Suppressor macrophage (primary cell): ENCODE data around the gene CEP95.
"Not testable (repeated sequence)": the region's sequence is repeated elsewhere in the genome, so short reads cannot be mapped to it uniquely, and the experiment has no call there.

Experiments used
- DNase-seq, 4 experiments: peaks; one replicate each; pipeline ENCODE4 v3.0.0-alpha.2; 2020 to 2022
- total RNA-seq, 17 experiments: gene quantifications; one replicate each; lab custom pipeline; 2026; ENCODE audit warnings: mixed read lengths in 6 of 17, inconsistent platforms in 3 of 17; lab: John Stamatoyannopoulos, UW

Gene CEP95, protein sequence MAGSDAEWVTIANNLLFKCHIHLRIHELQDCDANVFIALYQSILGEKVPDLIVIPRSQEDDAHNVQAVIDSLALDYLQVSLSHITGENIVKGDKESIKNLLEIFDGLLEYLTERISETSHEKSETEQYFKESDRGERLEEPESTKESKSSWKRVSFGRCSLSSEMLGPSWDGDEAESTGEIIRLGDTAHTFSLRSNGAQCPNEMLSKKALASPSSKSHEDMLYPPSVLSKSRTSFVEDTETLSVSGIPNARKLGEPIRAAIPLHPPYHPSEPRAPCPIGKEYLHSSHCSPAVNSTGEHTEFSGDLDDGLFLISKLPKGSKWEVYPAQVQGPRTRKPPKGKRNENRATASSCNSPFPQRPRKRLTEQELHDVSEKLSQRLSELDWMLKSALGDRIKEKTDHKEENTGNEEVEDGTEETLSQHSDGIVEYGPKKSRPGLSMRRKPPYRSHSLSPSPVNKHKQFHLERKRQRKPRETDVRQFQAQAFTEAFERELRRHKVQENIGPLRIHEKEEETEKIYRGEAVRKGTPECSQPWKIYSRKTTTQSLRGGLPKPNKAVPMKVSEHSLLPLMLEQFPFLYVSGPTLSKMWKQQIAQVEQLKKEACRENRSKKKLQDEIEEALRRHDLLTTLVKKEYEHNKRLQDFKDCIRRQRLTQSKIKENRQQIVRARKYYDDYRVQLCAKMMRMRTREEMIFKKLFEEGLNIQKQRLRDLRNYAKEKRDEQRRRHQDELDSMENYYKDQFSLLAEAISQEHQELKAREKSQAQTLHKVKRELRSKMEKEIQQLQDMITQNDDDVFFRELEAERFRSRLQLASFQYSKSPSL
- total RNA-seq: 5.3 to 31.1 (median 16.2) reads per million in 17 experiments

DNA sequence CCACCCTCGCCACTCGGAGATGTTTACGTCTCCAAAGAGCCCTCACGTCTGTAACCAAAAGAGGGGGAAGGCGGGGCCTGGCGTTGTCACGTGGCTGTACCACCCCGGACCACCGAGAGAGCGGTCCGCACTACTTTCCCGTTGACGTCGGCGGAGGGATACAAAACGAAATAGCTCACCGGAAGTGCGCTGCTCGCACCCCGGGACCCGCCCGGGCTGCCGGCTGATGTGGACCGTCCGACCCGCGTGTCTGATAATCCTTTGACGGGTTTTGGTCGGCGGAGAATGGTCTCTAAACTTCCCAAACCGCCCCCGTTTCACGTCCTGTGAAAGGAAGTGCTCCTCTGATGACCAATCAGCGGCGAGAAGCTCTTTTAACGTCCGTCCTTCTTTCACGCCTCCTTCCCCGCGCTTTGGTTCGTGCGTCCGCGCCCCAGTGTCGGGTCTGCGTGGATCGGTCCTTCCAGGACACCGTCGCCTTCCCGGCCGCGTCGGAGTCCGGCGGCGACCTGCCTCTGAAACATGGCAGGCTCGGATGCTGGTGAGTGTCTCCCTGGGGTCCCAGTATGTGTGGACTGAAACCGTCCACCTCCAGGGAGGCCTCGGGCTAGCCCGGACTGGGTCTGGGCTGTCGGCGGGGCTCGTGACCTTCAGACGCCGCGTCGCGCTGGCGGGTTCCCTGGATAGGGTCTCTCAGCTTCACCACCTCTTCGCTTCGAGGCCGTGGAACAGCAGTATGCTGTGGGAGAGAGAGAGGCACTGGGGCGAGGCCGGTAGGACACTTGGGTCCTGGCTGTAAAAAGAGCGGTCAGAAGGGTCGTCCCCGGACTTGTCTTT is at the start of gene CEP95:
Gene CEP95 (plus strand): TSS at position 402 of the 837 bp plus-strand sequence. CDS start 121 bp downstream, at position 523.
- peak; percentile 96 to 98 (median 98) for DNase-seq

DNA sequence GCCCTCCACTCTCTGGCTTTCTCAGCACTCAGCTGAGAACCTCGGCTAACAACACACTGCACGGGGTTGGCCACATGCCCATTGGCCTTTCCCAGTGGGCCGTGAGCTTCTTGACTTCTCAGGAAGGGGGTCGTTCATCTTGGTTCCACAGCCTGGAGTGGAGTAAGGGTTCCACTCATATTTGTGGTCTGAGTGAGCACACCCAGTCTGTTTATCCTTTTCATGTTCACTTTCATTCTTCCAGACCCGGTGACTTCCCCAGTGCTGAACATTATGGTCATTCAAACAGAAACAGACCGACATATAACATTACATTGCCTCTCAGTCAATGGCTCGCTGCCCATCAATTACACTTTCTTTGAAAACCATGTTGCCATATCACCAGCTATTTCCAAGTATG is 49.6 kb upstream of the CEP95 start:
- no peak for DNase-seq

DNA sequence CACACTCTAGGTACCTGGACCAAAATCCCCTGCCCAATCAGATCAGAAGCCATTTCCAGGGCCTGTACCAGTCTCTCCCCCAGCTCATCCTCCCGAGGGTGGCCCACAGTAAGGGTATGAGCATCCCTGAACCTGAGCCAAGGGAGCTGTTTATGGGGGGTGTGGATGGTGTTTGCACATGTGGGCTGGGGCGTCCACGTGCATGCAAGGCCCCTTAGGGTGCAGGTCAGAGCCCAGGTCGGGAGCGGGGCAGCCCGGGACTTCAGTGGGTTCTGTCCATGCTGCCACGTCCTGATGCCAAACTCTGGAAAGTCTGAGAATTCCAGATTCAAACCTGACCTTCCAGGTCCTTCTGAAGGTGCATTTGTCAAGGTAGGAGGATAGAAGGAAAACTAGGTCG is 48.0 kb upstream of the CEP95 start:
- no peak for DNase-seq

- DNase-seq: no peak
These were observed 47.5 kb upstream of the CEP95 start for GRCh38 chr17:64459284-64459747.

GRCh38 chr17:64459818-64460217 is 47.0 kb upstream of the CEP95 start:
- not testable (repeated sequence) for DNase-seq

DNA sequence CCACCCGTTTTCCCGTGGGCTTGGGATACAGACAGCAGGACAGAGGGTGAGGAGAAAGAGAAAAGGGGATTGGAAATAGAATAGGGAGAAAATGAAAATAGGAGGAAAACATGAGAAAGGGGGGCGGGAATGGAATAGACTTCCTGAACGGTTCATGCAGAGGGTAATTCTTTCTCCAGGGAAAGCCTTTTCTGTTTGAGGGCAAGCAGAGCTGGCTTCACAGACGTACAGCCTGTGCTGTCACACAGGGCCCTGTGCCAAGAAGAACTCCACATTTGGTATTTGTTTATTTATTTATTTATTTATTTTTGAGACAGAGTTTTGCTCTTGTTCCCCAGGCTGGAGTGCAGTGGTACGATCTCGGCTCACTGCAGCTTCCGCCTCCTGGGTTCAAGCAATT is 45.8 kb upstream of the CEP95 start:
- DNase-seq: no peak

- DNase-seq: no peak
These were observed 45.0 kb upstream of the CEP95 start for GRCh38 chr17:64461788-64462187.

GRCh38 chr17:64466019-64466735 is 40.6 kb upstream of the CEP95 start:
- no peak for DNase-seq

GRCh38 chr17:64466834-64467233 is 39.9 kb upstream of the CEP95 start:
- not testable (repeated sequence) for DNase-seq

DNA sequence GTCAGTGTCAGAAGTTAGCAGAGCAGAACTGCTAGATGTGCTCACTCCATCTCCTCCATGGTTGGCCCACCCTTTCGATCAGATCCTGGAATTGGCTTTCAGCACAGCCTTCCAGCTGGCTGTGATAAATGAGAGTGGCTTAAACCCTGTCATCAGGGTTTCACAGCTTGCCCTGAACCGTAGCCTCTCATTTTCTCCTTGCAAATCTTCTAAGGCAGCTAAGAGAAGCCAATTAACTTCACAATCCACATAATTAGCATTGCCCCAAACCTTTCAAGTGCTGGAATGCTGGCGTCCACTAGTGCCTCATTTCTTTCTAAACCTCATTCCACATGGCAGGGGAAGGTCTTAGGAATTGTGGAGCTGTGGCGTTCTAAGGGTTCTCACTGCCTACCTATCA is 36.2 kb upstream of the CEP95 start:
- DNase-seq: no peak

GRCh38 chr17:64471440-64471839 is 35.3 kb upstream of the CEP95 start:
- no peak for DNase-seq

DNA sequence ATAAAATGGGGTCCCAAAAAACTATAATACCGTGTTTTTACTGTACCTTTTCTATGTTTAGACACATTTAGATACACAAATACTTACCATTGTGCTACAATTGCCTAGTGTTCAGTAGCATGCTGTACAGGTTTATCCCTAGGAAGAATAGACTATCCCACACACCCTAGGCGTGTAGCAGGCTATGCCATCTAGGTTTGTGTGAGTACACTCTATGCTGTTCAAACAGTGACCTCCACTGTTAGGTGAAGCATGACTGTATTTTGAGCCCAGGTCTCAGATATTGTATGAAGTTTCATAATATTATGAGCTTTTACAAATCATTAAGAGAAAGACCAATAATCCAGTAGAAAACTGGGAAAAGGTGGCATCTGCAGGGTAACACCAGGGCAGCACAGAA is 34.2 kb upstream of the CEP95 start:
- no peak for DNase-seq

GRCh38 chr17:64477849-64478248 is 28.9 kb upstream of the CEP95 start:
- no peak for DNase-seq

- DNase-seq: no peak
These were observed 25.8 kb upstream of the CEP95 start for GRCh38 chr17:64480951-64481350.

DNA sequence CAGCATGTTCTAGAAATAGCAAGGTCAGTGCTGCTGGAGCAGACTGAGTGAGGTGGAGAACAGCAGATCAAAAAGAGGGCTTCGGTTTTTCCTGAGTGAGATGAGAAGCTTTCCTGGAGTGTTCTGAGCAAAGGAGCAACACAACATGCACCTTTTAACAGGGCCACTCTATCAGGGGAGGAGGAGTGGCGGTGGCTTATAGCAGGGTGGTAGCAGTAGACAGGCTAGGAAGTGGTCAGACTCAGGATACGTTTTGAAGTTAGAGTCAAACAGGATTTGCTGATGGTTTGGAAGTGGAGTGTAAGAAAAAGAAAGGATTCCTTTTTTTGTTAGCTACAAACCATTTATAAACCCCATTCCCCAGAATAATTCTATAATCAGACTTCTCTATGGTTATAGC is 22.4 kb upstream of the CEP95 start:
- no peak for DNase-seq

- DNase-seq: no peak
These were observed 18.5 kb upstream of the CEP95 start for GRCh38 chr17:64488301-64488700.

DNA sequence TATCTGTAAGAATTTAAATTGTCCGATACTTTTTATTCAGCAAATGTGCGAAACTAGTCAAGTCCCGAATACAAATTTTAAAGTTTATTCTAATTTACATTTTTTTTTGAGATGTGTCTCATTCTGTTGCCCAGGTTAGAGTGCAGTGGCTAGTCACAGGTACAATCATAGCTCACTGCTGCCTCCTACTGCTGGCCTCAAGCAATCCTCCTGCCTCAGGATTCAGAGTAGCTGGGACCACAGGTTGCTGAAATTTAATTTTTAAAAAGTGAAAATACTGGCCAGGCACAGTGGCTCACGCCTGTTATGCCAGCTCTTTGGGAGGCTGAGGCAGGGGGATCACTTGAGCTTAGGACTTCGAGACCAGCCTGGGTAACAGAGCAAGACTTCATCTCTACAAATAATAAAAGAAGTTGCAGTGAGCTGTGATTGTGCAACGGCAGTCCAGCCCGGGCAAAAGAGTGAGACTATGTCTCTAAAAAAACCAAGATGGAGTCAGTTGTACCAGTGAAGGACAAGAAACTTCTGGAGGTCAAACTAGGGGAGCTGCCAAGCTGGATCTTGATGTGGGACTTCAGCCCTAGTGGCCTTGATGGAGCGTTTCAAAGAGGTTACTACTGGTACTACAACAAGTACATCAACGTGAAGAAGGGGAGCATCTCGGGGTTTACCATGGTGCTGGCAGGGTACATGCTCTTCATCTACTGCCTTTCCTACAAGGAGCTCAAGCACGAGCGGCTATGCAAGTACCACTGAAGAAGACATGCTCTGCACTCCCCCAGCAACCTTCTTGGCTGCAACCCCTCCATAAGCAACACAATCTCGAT is 15.5 kb upstream of the CEP95 start:
- DNase-seq: peak; percentile 47 to 74 (median 68)

- peak in 1 of 4 experiments; percentile 39 for DNase-seq
These were observed 14.8 kb upstream of the CEP95 start for GRCh38 chr17:64491994-64492393.

DNA sequence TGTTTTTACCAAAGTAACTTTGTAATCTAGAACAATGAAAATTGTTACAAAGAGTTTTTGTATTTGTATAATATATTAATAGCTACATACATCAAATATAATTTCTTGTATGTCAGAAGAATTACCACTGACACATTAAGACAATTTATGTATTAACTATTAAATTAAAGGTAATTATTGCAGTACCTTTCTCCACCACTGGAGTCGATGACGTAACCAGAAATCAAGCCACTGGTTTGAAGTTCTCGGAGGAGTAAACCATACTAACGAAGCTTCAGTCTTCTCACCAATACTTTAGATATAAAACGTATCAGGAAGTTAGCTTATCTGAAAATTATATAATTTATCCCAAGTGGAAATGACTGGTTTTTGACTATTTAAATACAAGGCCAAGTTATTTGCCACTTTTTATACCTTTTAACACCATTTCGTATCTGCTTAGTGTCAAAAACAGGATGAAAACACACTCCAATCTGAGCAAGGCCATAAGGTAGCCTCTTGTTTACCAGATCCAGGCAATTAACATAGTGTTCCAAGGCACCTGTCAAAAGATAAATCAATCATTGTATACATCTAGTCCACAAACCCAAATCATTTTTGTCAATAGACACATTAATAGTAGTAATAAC is 14.2 kb upstream of the CEP95 start:
- peak; percentile 28 to 55 (median 40) for DNase-seq

DNA sequence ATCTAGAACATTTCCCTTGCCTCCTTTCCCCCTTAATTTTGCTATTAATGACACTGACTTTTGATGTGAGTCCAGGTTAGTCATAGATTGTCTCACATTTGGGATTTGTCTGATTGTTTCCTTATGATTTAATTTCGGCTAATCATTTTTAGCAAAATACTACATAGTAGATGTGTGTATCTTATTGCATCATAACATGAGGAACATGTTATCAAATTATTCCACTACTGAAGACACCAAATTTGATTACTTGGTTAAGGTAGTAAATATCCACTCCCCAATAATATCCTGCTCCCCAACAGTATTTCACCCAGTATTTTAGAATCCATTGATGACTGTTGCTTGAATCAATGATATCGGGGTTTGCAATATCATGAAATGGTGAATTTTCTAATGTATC is 12.7 kb upstream of the CEP95 start:
- no peak for DNase-seq
